Osteocyte (in vitro differentiated cells): Measurements from ENCODE around the gene MORN4. TPM values are rescaled to one million over a fixed set of nuclear protein-coding genes. Genes with fewer than 3 reads are reported as not detected.

Experiments
- DNase-seq: peaks from one replicate; pipeline ENCODE4 v3.0.0; 2021; ENCODE audit warnings: mixed read lengths; ENCODE audit not compliant: unreplicated experiment; ENCODE audit errors: extremely low spot score
- H3K27ac Mint-ChIP-seq: one replicate; pipeline ENCODE4 v1.8.0; 2021; ENCODE audit warnings: mild to moderate bottlenecking, mixed read lengths; ENCODE audit not compliant: unreplicated experiment
- H3K27me3 Mint-ChIP-seq: one replicate; pipeline ENCODE4 v1.8.0; 2021; ENCODE audit warnings: mixed read lengths; ENCODE audit not compliant: unreplicated experiment
- H3K36me3 Mint-ChIP-seq: one replicate; pipeline ENCODE4 v1.8.0; 2021; ENCODE audit warnings: mixed read lengths; ENCODE audit not compliant: unreplicated experiment
- H3K4me1 Mint-ChIP-seq: one replicate; pipeline ENCODE4 v1.8.0; 2021; ENCODE audit warnings: mixed read lengths; ENCODE audit not compliant: unreplicated experiment
- H3K4me3 Mint-ChIP-seq: one replicate; pipeline ENCODE4 v1.8.0; 2021; ENCODE audit warnings: mild to moderate bottlenecking, moderate library complexity, mixed read lengths; ENCODE audit not compliant: unreplicated experiment
- H3K9me3 Mint-ChIP-seq: one replicate; pipeline ENCODE4 v1.8.0; 2021; ENCODE audit warnings: mixed read lengths; ENCODE audit not compliant: unreplicated experiment
- CTCF ChIP-seq: fragments of 200-600 bp; sonication (generic); IDR thresholded peaks from 2 replicates; pipeline ENCODE4 v1.5.0; 2021; ENCODE audit warnings: antibody characterized with exemption, mild to moderate bottlenecking, moderate library complexity
- total RNA-seq: library from RNA; stranded (reverse); gene quantifications from 2 replicates; pipeline ENCODE4 v1.2.1, GENCODE V29; 2021

MORN4 gene
- total RNA-seq, 1 donor from 2014 or later: 13.3 TPM

- Mint-ChIP-seq H3K9me3 (no peaks in the 10 kb centered on the region), H3K36me3 (peaks cover 26% of the 10 kb centered on the region), H3K27ac (no peak overlapping the region), H3K27me3 (no peaks in the 10 kb centered on the region), H3K4me3 (no peak overlapping the region), H3K4me1 (peaks cover 2% of the 10 kb centered on the region)
- TF ChIP-seq CTCF: no peak
- no peak for DNase-seq
Observed at GRCh38 chr10:97675222-97675621, 41.9 kb upstream of the MORN4 start.

- Mint-ChIP-seq H3K27ac (no peak overlapping the region), H3K4me3 (no peak overlapping the region), H3K27me3 (no peaks in the 10 kb centered on the region), H3K9me3 (no peaks in the 10 kb centered on the region), H3K36me3 (peaks cover 26% of the 10 kb centered on the region), H3K4me1 (peaks cover 2% of the 10 kb centered on the region)
- TF ChIP-seq CTCF: no peak
- DNase-seq: no peak
Observed at GRCh38 chr10:97673736-97674525, 40.6 kb upstream of the MORN4 start.

GRCh38 chr10:97669571-97669970, 36.3 kb upstream of the MORN4 start:
- Mint-ChIP-seq H3K9me3 (no peaks in the 10 kb centered on the region), H3K36me3 (peaks cover 37% of the 10 kb centered on the region), H3K27me3 (no peaks in the 10 kb centered on the region), H3K4me1 (peaks cover 2% of the 10 kb centered on the region), H3K27ac (no peak overlapping the region), H3K4me3 (no peak overlapping the region)
- TF ChIP-seq CTCF: no peak
- DNase-seq: no peak

- no peaks in the 10 kb centered on the region for H3K4me1 Mint-ChIP-seq
- H3K36me3 Mint-ChIP-seq: peaks cover 40% of the 10 kb centered on the region
- no peaks in the 10 kb centered on the region for H3K27me3 Mint-ChIP-seq
- no peak for TF ChIP-seq CTCF
- H3K27ac Mint-ChIP-seq: no peak overlapping the region
- DNase-seq: no peak
- H3K4me3 Mint-ChIP-seq: no peak overlapping the region
- no peaks in the 10 kb centered on the region for H3K9me3 Mint-ChIP-seq
Observed at GRCh38 chr10:97667463-97667862, 34.2 kb upstream of the MORN4 start.

- Mint-ChIP-seq H3K27ac (no peak overlapping the region), H3K27me3 (no peaks in the 10 kb centered on the region), H3K36me3 (peaks cover 41% of the 10 kb centered on the region), H3K9me3 (no peaks in the 10 kb centered on the region), H3K4me3 (no peak overlapping the region), H3K4me1 (no peaks in the 10 kb centered on the region)
- TF ChIP-seq CTCF: no peak
- DNase-seq: no peak
Observed at GRCh38 chr10:97666992-97667391, 33.7 kb upstream of the MORN4 start.
